Measurements from ENCODE around the gene GPR152. TPM values are rescaled to one million over a fixed set of nuclear protein-coding genes. Genes with fewer than 3 reads are reported as not detected.
A peak's percentile ranks its signal among the peaks of the same experiment; 100 is the strongest.

Gene GPR152
- total RNA-seq, 2 donors from 2014 or later: not detected

DNA sequence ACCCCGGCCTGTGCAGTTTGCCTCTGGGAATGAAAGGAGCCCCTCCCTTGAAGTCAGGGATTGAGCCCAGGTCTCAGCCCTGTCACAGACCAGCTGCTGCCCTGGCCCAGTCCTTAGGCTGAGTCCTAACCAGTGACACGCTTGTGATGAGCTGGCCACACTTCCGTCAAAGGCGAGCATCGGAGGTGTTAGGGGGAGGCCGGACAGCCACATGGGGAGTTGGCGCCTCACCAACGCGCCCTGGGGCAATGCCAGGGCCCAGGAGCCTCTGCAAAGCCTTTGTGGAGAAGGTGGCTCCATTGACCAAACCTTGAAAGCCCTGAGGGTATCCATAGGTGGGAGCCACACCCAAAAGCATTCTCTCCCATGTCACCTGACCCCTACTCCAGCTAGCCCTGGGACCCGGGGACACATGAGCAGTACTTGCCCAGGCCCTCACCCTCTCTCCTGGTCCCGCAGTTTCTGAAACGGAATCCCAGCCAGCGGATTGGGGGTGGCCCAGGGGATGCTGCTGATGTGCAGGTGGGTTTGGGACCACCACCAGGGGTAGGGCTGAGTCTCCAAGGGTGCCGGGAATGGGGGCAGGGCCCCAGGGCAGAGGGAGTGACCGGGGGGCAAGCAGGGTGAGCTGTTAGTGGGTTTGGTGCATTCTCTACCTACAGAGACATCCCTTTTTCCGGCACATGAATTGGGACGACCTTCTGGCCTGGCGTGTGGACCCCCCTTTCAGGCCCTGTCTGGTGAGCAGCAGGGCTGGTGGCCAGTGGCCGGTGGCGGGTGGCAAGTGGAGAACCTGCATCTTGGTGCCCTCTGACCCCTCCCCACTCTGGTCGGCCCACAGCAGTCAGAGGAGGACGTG is 18.8 kb downstream of the GPR152 start:
- Histone ChIP-seq H3K27ac (no peak overlapping the region), H3K4me1 (ENCODE audit: control insufficient read depth in 1 of 2, low read depth in 2 of 2) (peaks cover 8 to 24% of the 10 kb centered on the region in 2 donors), H3K27me3 (replicated peaks; ENCODE audit: insufficient read depth) (no peaks in the 10 kb centered on the region), H3K4me3 (no peak overlapping the region), H3K36me3 (peaks cover 37% of the 10 kb centered on the region), H3K9me3 (no peaks in the 10 kb centered on the region)
- ATAC-seq (ENCODE audit: insufficient number of reproducible peaks, low FRiP score, low read depth): no peak
- no peak for DNase-seq (ENCODE audit: low spot score)
- TF ChIP-seq CTCF (IDR thresholded peaks at IDR 0.05): no peak

GRCh38 chr11:67432655-67433349 is 19.7 kb downstream of the GPR152 start:
- H3K9me3 ChIP-seq: no peaks in the 10 kb centered on the region
- H3K4me3 ChIP-seq: no peak overlapping the region
- ATAC-seq (ENCODE audit: insufficient number of reproducible peaks, low FRiP score, low read depth) (no peak), DNase-seq (ENCODE audit: low spot score) (no peak)
- H3K4me1 ChIP-seq (ENCODE audit: control insufficient read depth in 1 of 2, low read depth in 2 of 2): peaks cover 8 to 27% of the 10 kb centered on the region in 2 donors
- no peak for TF ChIP-seq CTCF (IDR thresholded peaks at IDR 0.05)
- H3K36me3 ChIP-seq: peaks cover 37% of the 10 kb centered on the region
- no peak overlapping the region for H3K27ac ChIP-seq
- no peaks in the 10 kb centered on the region for H3K27me3 ChIP-seq (replicated peaks; ENCODE audit: insufficient read depth)

DNA sequence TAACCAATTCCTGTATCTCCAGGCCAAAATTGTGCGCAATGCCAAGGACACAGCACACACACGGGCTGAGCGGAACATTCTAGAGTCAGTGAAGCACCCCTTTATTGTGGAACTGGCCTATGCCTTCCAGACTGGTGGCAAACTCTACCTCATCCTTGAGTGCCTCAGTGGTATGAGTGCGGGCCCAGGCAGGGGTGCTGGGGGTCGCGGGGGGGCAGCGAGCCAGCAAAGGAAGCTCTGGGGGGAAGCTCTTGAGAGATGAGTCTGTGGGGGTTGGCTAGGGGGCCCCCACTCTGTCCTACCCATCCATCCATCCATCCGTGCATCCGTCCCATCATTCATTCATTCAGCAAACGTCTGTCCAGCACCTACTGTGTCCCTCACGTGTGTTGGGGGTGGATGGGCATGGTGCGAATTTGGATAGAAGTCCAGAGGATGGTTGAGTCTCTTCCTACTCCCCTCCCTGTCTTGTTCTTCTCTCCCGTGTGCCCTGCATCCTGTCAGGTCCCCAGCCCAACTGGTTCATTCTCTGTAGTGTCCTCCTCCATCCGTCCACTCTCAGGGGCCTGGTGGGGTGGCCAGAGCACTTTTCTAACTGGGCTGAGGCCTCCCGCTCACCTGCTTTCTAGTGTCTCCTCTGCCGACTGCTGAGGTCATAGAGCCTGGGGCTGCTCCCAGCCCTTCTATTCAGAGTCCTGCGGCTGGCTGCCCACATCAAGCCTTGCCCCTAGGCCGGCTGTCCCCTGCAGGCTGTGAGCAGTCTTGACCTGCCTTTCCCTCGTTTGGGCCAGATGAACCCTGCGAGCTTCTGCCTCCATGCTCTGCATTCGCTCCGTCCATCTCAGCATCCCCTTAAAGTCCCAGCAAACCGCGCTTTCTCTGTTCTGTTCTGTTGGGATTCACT is 20.9 kb downstream of the GPR152 start:
- Histone ChIP-seq H3K4me1 (ENCODE audit: control insufficient read depth in 1 of 2, low read depth in 2 of 2) (peaks cover 8 to 30% of the 10 kb centered on the region in 2 donors), H3K4me3 (no peak overlapping the region), H3K9me3 (no peaks in the 10 kb centered on the region), H3K27ac (no peak overlapping the region), H3K36me3 (peaks cover 37% of the 10 kb centered on the region), H3K27me3 (replicated peaks; ENCODE audit: insufficient read depth) (no peaks in the 10 kb centered on the region)
- DNase-seq (ENCODE audit: low spot score): no peak
- no peak for ATAC-seq (ENCODE audit: insufficient number of reproducible peaks, low FRiP score, low read depth)
- no peak for TF ChIP-seq CTCF (IDR thresholded peaks at IDR 0.05)

GRCh38 chr11:67429722-67430121 is 22.8 kb downstream of the GPR152 start:
- DNase-seq (ENCODE audit: low spot score) (no peak), ATAC-seq (ENCODE audit: insufficient number of reproducible peaks, low FRiP score, low read depth) (no peak)
- Histone ChIP-seq H3K36me3 (peaks cover 31% of the 10 kb centered on the region), H3K9me3 (no peaks in the 10 kb centered on the region), H3K4me1 (ENCODE audit: control insufficient read depth in 1 of 2, low read depth in 2 of 2) (peaks cover 8 to 21% of the 10 kb centered on the region in 2 donors), H3K4me3 (peak overlapping the region; percentile 82), H3K27ac (no peak overlapping the region), H3K27me3 (replicated peaks; ENCODE audit: insufficient read depth) (no peaks in the 10 kb centered on the region)
- no peak for TF ChIP-seq CTCF (IDR thresholded peaks at IDR 0.05)

Data from thoracic aorta (tissue), 2 donors.